ENCODE results near the gene MX2. TPM values are rescaled to one million over a fixed set of nuclear protein-coding genes. Genes with fewer than 3 reads are reported as not detected.

The MX2 gene
- total and polyA plus RNA-seq, 12 donors, result 0.44 to 31.3 (median 4.8) TPM

- Histone ChIP-seq H3K9me3 (replicated peaks in 1 of 3) (no peaks in the 10 kb centered on the region), H3K36me3 (replicated peaks in 1 of 2) (no peaks in the 10 kb centered on the region), H3K4me3 (peak overlapping the region in 1 of 4 donors; percentile 33), H3K4me1 (replicated peaks in 1 of 2) (no peaks in the 10 kb centered on the region), H3K27me3 (no peaks in the 10 kb centered on the region), H3K27ac (no peak overlapping the region)
- DNase-seq, result peak in 2 of 7 donors; percentile 7 to 49
- WGBS, 4 donors, result 72 to 84% (median 75%) methylated on average over 25 to 30 of the region's 30 CpGs
- TF ChIP-seq POLR2A (IDR thresholded peaks at IDR 0.05), result no peak
- TF ChIP-seq CTCF (IDR thresholded peaks at IDR 0.05), result no peak
- intact Hi-C loops (cut with DNase I), result no loop called here
These were observed 8.4 kb downstream of the MX2 start for GRCh38 chr21:41369920-41370839.

- Histone ChIP-seq H3K9me3 (replicated peaks in 1 of 3) (no peaks in the 10 kb centered on the region), H3K27ac (no peak overlapping the region), H3K27me3 (no peaks in the 10 kb centered on the region), H3K36me3 (replicated peaks in 1 of 2) (no peaks in the 10 kb centered on the region), H3K4me3 (no peak overlapping the region), H3K4me1 (replicated peaks in 1 of 2) (no peaks in the 10 kb centered on the region)
- intact Hi-C loops (cut with DNase I), result no loop called here
- DNase-seq, result no peak
- 68 to 74% (median 70%) methylated on average over 12 of the region's 12 CpGs for WGBS, 4 donors
- TF ChIP-seq POLR2A (IDR thresholded peaks at IDR 0.05), result no peak
These were observed 9.2 kb downstream of the MX2 start for GRCh38 chr21:41370840-41371684.

GRCh38 chr21:41371685-41372030, 9.8 kb downstream of the MX2 start:
- 84 to 92% (median 87%) methylated on average over 7 of the region's 7 CpGs for WGBS, 4 donors
- DNase-seq, result no peak
- no peak for TF ChIP-seq CTCF (IDR thresholded peaks at IDR 0.05)
- no peak for TF ChIP-seq POLR2A (IDR thresholded peaks at IDR 0.05)
- H3K36me3 ChIP-seq (replicated peaks in 1 of 2), result no peaks in the 10 kb centered on the region
- no peak overlapping the region for H3K27ac ChIP-seq
- no peaks in the 10 kb centered on the region for H3K27me3 ChIP-seq
- intact Hi-C loops (cut with DNase I), result no loop called here
- H3K4me3 ChIP-seq, result no peak overlapping the region
- no peaks in the 10 kb centered on the region for H3K4me1 ChIP-seq (replicated peaks in 1 of 2)
- no peaks in the 10 kb centered on the region for H3K9me3 ChIP-seq (replicated peaks in 1 of 3)

GRCh38 chr21:41373253-41373652, 11.4 kb downstream of the MX2 start:
- Histone ChIP-seq H3K27ac (no peak overlapping the region), H3K27me3 (no peaks in the 10 kb centered on the region), H3K4me1 (replicated peaks in 1 of 2) (no peaks in the 10 kb centered on the region), H3K36me3 (replicated peaks in 1 of 2) (no peaks in the 10 kb centered on the region), H3K9me3 (replicated peaks in 1 of 3) (no peaks in the 10 kb centered on the region), H3K4me3 (no peak overlapping the region)
- TF ChIP-seq CTCF (IDR thresholded peaks at IDR 0.05), result no peak
- no peak for TF ChIP-seq POLR2A (IDR thresholded peaks at IDR 0.05)
- intact Hi-C loops (cut with DNase I), result no loop called here
- 65 to 73% (median 70%) methylated on average over 4 of the region's 4 CpGs for WGBS, 4 donors
- no peak for DNase-seq

All from adrenal gland (tissue), 12 donors.